Measurements from ENCODE around the gene CDHR2. TPM values are rescaled to one million over a fixed set of nuclear protein-coding genes. Genes with fewer than 3 reads are reported as not detected.

CDHR2 gene, protein sequence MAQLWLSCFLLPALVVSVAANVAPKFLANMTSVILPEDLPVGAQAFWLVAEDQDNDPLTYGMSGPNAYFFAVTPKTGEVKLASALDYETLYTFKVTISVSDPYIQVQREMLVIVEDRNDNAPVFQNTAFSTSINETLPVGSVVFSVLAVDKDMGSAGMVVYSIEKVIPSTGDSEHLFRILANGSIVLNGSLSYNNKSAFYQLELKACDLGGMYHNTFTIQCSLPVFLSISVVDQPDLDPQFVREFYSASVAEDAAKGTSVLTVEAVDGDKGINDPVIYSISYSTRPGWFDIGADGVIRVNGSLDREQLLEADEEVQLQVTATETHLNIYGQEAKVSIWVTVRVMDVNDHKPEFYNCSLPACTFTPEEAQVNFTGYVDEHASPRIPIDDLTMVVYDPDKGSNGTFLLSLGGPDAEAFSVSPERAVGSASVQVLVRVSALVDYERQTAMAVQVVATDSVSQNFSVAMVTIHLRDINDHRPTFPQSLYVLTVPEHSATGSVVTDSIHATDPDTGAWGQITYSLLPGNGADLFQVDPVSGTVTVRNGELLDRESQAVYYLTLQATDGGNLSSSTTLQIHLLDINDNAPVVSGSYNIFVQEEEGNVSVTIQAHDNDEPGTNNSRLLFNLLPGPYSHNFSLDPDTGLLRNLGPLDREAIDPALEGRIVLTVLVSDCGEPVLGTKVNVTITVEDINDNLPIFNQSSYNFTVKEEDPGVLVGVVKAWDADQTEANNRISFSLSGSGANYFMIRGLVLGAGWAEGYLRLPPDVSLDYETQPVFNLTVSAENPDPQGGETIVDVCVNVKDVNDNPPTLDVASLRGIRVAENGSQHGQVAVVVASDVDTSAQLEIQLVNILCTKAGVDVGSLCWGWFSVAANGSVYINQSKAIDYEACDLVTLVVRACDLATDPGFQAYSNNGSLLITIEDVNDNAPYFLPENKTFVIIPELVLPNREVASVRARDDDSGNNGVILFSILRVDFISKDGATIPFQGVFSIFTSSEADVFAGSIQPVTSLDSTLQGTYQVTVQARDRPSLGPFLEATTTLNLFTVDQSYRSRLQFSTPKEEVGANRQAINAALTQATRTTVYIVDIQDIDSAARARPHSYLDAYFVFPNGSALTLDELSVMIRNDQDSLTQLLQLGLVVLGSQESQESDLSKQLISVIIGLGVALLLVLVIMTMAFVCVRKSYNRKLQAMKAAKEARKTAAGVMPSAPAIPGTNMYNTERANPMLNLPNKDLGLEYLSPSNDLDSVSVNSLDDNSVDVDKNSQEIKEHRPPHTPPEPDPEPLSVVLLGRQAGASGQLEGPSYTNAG (N-terminal part only)
- under 1 TPM; 0.06 to 0.50 TPM for total RNA-seq

DNA sequence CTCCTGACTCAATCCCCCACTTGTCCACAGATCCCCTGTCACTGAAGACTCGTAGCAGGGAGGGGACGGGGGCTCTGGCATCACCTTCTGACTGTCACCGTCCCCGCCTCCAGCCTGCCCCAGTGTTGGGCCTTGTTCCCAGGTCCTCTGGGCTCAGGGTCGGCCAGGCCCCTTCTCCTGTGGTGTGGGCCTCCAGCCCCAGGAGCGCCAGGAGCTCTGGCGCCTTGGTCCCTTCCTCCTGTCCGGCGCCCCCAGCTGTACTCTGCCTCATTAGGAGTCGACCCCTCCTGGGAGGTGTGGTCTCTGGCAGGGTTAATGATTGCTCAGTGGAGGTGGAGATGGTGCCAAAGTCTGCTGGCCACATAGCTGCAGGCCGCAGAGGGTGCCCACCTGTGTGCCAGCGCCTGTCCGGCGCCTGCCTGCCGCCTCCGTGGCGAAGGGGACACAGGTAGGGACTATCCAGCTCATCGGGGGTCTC, at the start of gene CDHR2:
Gene CDHR2, plus strand, starts transcription at position 376 of the 478 bp plus-strand sequence. CDS start 16,011 bp downstream, outside the sequence.
- CTCF ChIA-PET, result no interaction called here
- POLR2A ChIA-PET, result interaction anchor here (1.7 kb wide), 1 partner anchor 12 kb away, joined by 4 read pairs; the partner anchor contains the start of gene RNF44

DNA sequence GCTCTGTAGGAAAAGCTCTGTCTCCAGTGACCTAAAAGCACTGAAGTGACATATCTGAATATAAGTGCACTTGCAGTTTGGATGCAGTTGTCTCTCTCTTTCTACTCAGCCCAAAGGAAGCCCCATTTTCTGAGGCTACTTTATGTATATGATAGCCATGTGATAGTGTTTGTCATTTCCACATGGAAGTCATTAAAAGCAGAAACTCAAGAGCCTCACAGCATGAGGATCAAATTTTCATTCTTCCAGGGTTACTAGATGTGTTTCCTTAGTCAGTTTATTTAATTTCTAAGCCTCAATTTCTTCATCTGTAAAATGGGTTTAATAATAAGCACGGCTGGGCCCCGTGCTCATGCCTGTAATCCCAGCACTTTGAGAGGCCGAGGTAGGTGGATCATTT, 48.6 kb upstream of the CDHR2 start:
- POLR2A ChIA-PET, result no interaction called here
- CTCF ChIA-PET, result interaction anchor here (1.0 kb wide), 1 partner anchor 86 kb away, joined by 3 read pairs; no protein-coding TSS in a partner anchor

DNA sequence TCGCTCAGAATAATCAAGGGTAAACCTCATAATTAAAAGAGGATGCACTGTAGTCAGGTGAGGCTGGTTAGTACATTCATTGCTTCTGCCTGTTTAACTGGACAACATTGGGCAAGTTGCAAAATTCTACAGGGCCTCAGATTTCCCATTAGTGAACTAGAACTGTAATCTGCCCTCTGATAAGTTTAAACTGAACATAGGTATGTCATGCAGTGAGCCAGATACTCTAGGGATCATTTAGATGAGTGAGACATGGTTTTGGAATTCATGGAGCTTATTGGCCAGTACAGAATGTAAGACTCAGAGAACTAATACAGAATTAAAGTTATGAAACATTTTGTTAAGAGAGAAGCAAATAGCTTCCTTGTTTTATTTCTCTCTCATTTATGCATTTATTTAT, 47.8 kb upstream of the CDHR2 start:
- CTCF ChIA-PET, result no interaction called here
- POLR2A ChIA-PET, result no interaction called here

DNA sequence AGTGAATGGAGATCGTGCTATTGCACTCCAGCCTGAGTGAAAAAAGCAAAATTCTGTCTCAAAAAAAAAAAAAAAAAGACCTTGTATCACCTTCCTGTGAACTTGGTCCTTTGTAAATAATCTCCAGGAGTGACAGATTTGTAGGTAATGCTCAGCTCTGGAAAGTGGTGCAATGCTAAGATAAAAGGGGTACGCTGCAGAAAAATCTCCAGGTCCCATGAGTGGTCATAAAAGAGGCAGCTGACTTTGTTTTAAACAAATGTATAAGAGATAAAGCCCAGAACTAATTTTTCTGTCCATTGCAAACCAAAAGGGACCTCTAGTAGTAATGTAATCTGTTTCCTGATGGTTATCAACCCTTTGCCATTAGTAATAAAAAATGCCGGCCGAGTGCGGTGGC, 45.6 kb upstream of the CDHR2 start:
- ChIA-PET POLR2A (no interaction called here), CTCF (no interaction called here)

DNA sequence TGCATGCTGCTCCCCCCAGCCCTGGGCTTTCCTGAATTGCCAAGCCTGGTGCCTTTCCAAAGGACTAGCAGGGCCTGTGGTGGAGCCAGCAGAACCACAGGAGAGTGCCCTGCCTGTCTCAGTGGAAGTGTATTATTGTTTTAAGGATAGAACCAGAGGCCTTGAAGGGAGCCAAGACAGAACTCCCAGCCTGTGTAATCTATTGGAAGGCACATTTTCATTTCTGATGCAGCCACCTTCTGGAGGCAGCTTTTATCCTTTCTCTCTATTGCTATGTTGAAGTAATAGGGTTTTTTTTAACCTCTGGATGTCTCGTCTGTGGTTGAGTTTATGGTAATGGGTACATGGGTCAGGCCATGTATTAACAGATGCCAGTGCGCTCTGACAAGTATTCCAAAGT, 41.2 kb upstream of the CDHR2 start:
- ChIA-PET CTCF (interaction anchor here (0.9 kb wide), 1 partner anchor 60 kb away, joined by 3 read pairs; the partner anchor contains the start of gene FAF2), POLR2A (no interaction called here)

DNA sequence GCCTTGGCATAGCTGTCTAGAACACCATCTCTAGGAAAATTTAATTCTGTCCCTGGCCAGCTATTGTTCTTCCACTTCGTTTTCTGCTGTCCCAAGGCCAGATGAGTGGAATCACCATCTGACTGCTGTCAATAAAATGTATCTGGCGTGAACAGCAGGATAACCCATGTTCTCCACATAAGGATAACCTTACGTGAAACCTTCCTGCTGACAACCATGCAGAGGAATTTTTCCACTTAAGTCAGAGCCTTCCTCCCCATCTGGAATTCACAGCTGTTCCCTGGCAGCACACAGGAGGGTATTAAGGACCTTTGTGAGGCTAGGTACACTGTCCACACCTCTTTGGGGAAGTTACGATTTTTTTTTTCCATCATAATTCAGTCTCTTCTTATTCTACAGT, 40.5 kb upstream of the CDHR2 start:
- CTCF ChIA-PET, result interaction anchor here (0.9 kb wide), 1 partner anchor 60 kb away, joined by 3 read pairs; the partner anchor contains the start of gene FAF2
- POLR2A ChIA-PET, result no interaction called here

DNA sequence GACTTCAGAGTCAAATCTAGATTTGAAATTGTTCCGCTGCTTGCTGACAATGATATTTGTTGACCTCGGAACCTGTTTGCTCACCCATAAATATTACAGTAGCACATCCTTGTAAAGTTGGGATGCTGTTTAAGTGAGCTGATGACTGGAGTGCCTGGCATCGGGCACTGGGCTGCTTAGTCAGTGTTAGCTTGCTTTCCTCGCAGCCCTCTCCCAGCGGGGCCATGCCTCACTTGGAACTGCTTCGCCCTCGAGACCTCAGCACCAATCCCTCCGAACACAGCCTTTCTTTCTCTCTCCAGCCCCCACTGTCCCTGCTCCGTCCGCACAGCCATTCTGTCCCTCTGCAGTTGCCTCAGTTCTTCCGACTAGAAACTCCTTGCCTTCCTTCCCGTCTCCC, 35.4 kb upstream of the CDHR2 start:
- ChIA-PET POLR2A (no interaction called here), CTCF (interaction anchor here (0.6 kb wide), 1 partner anchor 59 kb away, joined by 3 read pairs; no protein-coding TSS in a partner anchor)

DNA sequence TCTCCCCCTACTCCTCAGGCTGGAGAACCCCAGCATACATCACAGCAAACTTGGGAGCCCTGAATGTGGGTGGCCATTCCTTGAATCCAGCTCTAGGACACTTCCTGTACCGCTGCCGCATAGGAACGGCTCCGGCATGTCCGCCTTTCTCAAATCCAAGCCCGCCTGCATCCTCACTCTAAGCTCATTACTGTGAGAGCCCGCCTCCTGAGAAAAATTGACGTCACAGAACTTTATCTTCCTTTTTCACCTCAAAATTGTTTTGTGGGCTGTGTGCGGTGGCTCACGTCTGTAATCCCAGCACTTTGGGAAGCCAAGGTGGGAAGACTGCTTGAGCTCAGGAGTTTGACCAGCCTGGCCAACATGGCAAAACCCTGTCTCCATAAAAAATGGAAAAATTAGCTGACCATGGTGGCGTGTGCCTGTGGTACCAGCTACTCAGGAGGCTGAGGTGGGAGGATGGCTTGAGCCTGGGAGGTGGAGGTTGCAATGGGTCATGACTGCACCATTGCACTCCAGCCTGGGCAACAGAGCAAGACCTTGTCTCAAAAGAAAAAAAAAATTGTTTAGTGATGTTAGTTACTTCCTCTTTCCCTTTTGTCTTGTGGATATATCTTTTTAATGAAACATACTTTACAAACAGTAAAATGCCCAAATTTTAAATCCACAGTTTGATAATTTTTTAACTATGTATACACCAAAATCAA, 34.7 kb upstream of the CDHR2 start:
- CTCF ChIA-PET, result interaction anchor here (0.6 kb wide), 1 partner anchor 60 kb away, joined by 3 read pairs; no protein-coding TSS in a partner anchor
- POLR2A ChIA-PET, result no interaction called here

DNA sequence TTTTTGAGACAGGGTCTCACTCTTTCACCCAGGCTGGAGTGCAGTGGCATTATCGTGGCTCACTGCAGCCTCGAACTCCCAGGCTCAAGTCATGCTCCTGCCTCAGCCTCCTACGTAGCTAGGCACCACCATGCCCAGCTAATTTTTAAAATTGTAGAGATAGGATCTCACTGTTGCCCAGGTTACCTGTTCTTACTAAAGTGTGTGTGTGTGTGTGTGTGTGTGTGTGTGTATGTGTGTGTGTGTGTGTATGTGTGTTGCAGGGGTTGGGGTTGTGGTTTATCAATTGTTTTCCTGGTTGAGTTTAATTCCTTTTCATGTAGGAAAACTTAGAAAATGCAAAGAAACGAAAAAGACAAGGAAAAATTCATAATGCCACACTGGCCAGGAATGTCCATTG, 33.7 kb upstream of the CDHR2 start:
- ChIA-PET POLR2A (no interaction called here), CTCF (no interaction called here)

DNA sequence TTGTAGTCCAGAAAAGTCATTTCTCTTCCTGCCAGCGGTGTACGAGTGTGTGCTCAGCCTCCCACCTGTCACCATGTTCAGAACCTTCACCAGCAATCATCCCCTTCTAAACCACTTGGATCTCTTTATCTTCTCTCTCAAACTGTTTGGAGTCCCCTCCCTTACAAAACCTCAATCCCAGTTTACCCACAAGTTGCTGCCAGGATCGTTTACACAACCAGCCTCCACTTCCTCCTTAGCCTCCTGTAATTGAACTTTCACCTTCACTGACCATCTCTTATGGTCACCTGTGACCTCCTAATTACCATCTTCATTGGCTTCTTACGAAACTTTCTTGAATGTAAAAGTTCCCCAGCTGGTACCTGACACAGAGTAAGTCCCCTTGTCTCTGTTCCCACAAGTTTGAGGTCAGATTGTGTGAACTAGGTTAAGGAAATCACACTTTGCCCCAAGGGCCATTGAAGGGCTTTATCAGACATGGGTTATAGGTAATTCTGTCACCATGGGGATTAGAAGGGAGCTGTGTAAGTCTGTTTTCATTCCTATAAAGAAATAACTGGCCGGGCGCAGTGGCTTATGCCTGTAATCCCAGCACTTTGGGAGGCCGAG, 32.0 kb upstream of the CDHR2 start:
- ChIA-PET POLR2A (no interaction called here), CTCF (no interaction called here)

DNA sequence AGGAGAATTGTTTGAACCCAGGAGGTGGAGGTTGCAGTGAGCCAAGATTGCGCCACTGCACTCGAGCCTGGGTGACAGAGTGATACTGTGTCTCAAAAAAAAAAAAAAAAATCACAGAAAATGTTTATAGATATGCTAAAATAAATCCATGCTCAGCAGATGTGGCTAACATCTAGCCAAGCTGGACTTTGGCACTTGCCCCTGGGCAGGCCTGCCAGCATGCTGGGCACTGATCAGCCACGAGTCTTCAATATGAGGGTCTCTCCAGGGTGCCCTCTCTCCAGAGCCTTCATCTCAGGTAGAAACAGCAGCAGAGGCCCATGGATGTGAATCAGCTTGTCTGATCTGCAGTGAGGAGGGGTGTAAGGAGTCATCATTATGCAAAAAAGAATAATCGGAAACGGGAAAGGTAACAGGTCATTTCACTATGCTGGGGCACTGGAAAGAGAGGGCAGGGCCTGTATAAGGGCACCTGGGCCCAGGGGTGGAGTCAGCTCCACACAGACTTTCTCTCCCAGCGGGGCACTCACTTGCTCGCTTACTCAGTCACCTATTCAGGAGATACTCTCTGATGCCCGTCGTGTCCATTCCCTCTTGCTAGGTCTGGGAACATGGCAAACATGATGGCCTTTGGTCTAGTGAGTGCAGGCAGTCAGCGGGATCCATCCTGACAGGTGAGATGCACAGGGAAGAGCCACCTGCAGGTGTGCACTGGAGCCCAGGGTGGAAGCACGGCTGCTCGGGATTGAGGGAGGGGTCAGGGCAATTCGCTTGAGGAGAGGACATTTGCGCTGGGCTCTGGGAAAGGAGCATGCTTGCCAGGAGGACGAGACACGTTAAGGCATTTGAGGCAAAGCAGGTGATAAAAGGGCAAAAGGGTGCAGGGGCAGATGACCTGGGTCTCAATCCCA, 29.1 kb upstream of the CDHR2 start:
- POLR2A ChIA-PET, result no interaction called here
- CTCF ChIA-PET, result no interaction called here

DNA sequence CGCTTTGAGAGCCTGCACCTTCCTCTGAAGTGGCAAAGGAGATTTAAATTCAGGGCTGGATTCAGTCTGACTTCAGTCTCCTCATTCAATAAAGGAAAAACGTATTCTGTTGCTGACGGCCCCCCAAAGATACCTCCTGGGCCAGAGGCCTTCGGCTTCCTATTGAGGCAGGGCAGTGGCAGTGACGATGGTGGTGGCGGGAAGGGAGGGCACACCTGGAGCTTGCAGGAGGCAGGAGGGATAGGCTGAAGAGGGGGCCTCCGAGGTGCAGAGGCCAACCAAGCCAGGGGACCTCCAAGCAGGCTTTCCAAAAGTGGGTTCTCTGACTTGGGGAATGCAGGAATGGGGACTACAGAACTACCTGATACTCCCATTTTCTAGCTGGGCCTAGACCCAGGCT, 27.9 kb upstream of the CDHR2 start:
- CTCF ChIA-PET, result no interaction called here
- POLR2A ChIA-PET, result no interaction called here

DNA sequence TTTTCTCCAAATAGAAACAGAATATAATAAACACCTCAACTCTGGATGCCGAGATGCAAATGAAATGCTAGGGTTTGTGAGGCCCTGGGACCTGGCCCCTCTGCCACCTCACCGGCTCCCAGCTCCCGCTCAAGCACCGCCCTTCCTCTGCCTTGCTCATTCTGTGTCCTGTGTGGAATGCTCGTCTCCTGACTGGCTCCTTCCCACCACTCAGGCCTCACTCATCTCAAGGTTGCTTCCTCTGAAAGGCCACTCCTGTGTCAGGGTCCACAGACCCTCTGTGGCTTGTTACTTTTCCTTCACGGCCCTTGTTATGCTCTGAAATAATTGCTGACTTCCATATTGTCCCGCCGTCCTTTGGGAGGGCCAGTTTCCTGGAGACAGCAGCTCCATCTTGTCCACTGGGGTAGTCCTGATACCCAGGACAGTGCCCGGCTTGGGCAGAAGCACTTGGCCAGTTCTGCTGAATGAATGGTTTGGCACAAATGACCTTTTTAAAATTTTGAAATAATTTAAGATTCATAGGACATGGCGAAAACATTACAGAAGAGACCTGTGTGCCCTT, 27.4 kb upstream of the CDHR2 start:
- CTCF ChIA-PET, result no interaction called here
- POLR2A ChIA-PET, result no interaction called here

DNA sequence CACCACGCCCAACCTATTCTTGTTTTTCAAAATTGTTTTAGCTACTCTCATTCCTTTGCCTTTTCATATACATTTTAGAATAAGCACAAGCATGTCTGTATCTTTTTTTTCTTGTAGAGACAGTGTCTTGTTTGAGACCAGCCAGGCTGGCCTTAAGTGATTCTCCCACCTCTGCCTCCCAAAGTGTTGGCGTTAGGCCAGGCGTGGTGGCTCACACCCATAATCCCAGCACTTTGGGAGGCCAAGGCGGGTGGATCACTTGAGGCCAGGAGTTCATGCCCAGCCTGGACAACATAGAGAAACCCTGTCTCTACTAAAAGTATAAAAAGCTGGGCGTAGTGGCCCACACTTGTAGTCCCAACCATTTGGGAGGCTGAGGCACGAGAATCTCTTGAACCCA, 25.0 kb upstream of the CDHR2 start:
- ChIA-PET POLR2A (no interaction called here), CTCF (no interaction called here)

DNA sequence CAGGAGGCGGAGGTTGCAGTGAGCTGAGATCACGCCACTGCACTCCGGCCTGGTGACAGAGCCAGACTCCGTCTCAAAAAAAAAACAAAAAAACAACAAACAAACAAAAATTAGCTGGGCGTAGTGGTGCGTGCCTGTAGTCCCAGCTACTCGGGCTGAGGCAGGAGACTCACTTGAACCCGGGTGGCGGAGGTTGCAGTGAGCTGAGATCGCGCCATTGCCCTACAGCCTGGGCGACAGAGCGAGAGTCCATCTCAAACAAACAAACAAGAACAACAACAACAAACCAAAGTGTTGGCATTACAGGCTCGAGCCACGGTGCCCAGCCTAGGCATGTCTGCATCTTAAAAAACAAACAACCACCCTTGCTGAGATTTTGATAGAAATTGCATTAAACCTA, 24.2 kb upstream of the CDHR2 start:
- CTCF ChIA-PET, result no interaction called here

DNA sequence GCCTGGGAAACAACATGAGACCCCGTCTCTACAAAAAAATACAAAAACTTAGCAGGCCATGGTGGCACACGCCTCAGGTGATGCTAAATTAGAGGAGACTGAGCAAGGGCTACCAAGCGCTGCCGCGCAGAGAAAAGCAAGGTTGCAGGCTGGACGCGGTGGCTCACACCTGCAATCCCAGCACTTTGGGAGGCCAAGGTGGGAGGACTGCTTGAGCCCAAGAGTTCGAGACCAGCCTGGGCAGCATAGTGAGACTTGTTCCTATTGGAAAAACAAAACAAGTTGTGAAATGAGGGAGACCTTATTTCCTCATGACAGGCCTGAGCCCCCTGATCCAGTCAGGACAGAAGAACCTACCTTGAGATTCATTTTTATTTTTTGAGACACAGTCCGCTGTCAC, 23.5 kb upstream of the CDHR2 start:
- ChIA-PET POLR2A (interaction anchor here (0.5 kb wide), 1 partner anchor 62 kb away, joined by 3 read pairs; no protein-coding TSS in a partner anchor), CTCF (no interaction called here)

More for the DNA sequence above, 24.2 kb upstream of the CDHR2 start:
- POLR2A ChIA-PET, result interaction anchor here (0.8 kb wide), 1 partner anchor 137 kb away, joined by 6 read pairs; the partner anchor contains the start of genes HIGD2A and NOP16

DNA sequence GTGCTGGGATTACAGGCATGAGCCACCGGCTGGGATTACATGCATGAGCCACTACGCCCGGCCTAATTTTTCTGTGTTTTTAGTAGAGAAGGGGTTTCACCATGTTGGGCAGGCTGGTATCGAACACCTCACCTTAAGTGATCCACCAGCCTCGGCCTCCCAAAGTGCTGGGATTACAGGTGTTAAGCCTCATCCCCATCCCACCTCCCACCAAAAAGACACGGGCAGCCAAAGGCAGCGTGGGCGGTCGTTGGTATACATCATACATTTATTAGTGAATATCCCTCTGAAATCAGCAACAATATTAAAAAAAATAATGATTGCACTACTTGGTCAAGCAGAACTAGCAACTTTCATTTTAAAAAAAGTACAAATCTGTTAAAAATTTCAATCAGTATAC, 22.7 kb upstream of the CDHR2 start:
- CTCF ChIA-PET, result no interaction called here
- POLR2A ChIA-PET, result no interaction called here
